ENCODE data around the gene MACROH2A2.
"Not testable (repeated sequence)": the region's sequence is repeated elsewhere in the genome, so short reads cannot be mapped to it uniquely, and the experiment has no call there.

The MACROH2A2 gene

GRCh38 chr10:70067586-70067985 is 14.9 kb downstream of the MACROH2A2 start:
- no peak for DNase-seq (ENCODE audit: low read depth)

GRCh38 chr10:70068925-70069324 is 16.3 kb downstream of the MACROH2A2 start:
- DNase-seq (ENCODE audit: low read depth) = no peak

GRCh38 chr10:70069346-70069745 is 16.7 kb downstream of the MACROH2A2 start:
- no peak for DNase-seq (ENCODE audit: low read depth)

GRCh38 chr10:70070834-70071233 is 18.2 kb downstream of the MACROH2A2 start:
- no peak for DNase-seq (ENCODE audit: low read depth)

- DNase-seq (ENCODE audit: low read depth) = no peak
Observed at GRCh38 chr10:70074165-70074564, 21.5 kb downstream of the MACROH2A2 start.

- DNase-seq (ENCODE audit: low read depth) = no peak
Observed at GRCh38 chr10:70074971-70075370, 22.3 kb downstream of the MACROH2A2 start.

GRCh38 chr10:70078329-70078728 is 25.7 kb downstream of the MACROH2A2 start:
- DNase-seq (ENCODE audit: low read depth) = no peak

GRCh38 chr10:70078937-70079336 is 26.3 kb downstream of the MACROH2A2 start:
- DNase-seq (ENCODE audit: low read depth) = no peak

- not testable (repeated sequence) for DNase-seq (ENCODE audit: low read depth)
Observed at GRCh38 chr10:70080789-70081188, 28.1 kb downstream of the MACROH2A2 start.

- no peak for DNase-seq (ENCODE audit: low read depth)
Observed at GRCh38 chr10:70084189-70084588, 31.5 kb downstream of the MACROH2A2 start.

GRCh38 chr10:70085975-70086613 is 33.4 kb downstream of the MACROH2A2 start:
- DNase-seq (ENCODE audit: low read depth) = no peak

- DNase-seq (ENCODE audit: low read depth) = no peak
Observed at GRCh38 chr10:70087616-70088307, 35.1 kb downstream of the MACROH2A2 start.

GRCh38 chr10:70088308-70088698 is 35.7 kb downstream of the MACROH2A2 start:
- DNase-seq (ENCODE audit: low read depth) = no peak

- DNase-seq (ENCODE audit: low read depth) = no peak
Observed at GRCh38 chr10:70090013-70090412, 37.4 kb downstream of the MACROH2A2 start.

GRCh38 chr10:70090951-70091350 is 38.3 kb downstream of the MACROH2A2 start:
- DNase-seq (ENCODE audit: low read depth) = no peak

- DNase-seq (ENCODE audit: low read depth) = no peak
Observed at GRCh38 chr10:70092389-70092718, 39.7 kb downstream of the MACROH2A2 start.

- no peak for DNase-seq (ENCODE audit: low read depth)
Observed at GRCh38 chr10:70093335-70093944, 40.8 kb downstream of the MACROH2A2 start.

- no peak for DNase-seq (ENCODE audit: low read depth)
Observed at GRCh38 chr10:70094250-70094649, 41.6 kb downstream of the MACROH2A2 start.

- DNase-seq (ENCODE audit: low read depth) = no peak
Observed at GRCh38 chr10:70096016-70096704, 43.5 kb downstream of the MACROH2A2 start.

GRCh38 chr10:70096705-70097420 is 44.2 kb downstream of the MACROH2A2 start:
- DNase-seq (ENCODE audit: low read depth) = no peak

GRCh38 chr10:70097459-70097858 is 44.8 kb downstream of the MACROH2A2 start:
- DNase-seq (ENCODE audit: low read depth) = no peak

GRCh38 chr10:70098271-70098670 is 45.6 kb downstream of the MACROH2A2 start:
- no peak for DNase-seq (ENCODE audit: low read depth)

All from EH (cell line).